PFSK-1 (cell line): ENCODE measurements around the gene PTPN21.

Experiments used
- FOXP2 ChIP-seq: optimal IDR thresholded peaks from 2 replicates; pipeline ENCODE3; 2011; ENCODE audit warnings: borderline replicate concordance, control low read depth, inconsistent platforms; ENCODE audit not compliant: insufficient read depth; ENCODE audit errors: extremely low read length, extremely low read depth
- POLR2AphosphoS5 ChIP-seq: IDR thresholded peaks from 2 replicates; pipeline ENCODE4 v1.6.1; 2012; ENCODE audit warnings: low read depth, mild to moderate bottlenecking, control low read depth, low read length, moderate library complexity
- SIN3A ChIP-seq: IDR thresholded peaks from 2 replicates; pipeline ENCODE4 v1.6.1; 2012; ENCODE audit warnings: mild to moderate bottlenecking, low read length, moderate library complexity, borderline replicate concordance; ENCODE audit not compliant: insufficient read depth
- TAF1 ChIP-seq: IDR thresholded peaks from 2 replicates; pipeline ENCODE4 v1.6.1; 2012; ENCODE audit warnings: low read length, control low read depth, borderline replicate concordance; ENCODE audit not compliant: insufficient read depth
- TF ChIP-seq, protein P1 (sequence below), 2 experiments: IDR thresholded peaks; 2 replicates each; pipeline versions ENCODE4 v1.6.1 to v1.8.0; 2011 to 2012; ENCODE audit warnings: low read depth in 2 of 2, low read length in 2 of 2, control low read depth in 1 of 2, inconsistent platforms in 1 of 2, mild to moderate bottlenecking in 1 of 2, moderate library complexity in 1 of 2; ENCODE audit not compliant: insufficient read depth in 1 of 2

GRCh38 chr14:88559852-88560251, 5.0 kb upstream of the PTPN21 start:
- TF ChIP-seq TAF1 (no peak), POLR2AphosphoS5 (no peak), SIN3A (no peak), FOXP2 (no peak)
- TF ChIP-seq, protein P1, sequence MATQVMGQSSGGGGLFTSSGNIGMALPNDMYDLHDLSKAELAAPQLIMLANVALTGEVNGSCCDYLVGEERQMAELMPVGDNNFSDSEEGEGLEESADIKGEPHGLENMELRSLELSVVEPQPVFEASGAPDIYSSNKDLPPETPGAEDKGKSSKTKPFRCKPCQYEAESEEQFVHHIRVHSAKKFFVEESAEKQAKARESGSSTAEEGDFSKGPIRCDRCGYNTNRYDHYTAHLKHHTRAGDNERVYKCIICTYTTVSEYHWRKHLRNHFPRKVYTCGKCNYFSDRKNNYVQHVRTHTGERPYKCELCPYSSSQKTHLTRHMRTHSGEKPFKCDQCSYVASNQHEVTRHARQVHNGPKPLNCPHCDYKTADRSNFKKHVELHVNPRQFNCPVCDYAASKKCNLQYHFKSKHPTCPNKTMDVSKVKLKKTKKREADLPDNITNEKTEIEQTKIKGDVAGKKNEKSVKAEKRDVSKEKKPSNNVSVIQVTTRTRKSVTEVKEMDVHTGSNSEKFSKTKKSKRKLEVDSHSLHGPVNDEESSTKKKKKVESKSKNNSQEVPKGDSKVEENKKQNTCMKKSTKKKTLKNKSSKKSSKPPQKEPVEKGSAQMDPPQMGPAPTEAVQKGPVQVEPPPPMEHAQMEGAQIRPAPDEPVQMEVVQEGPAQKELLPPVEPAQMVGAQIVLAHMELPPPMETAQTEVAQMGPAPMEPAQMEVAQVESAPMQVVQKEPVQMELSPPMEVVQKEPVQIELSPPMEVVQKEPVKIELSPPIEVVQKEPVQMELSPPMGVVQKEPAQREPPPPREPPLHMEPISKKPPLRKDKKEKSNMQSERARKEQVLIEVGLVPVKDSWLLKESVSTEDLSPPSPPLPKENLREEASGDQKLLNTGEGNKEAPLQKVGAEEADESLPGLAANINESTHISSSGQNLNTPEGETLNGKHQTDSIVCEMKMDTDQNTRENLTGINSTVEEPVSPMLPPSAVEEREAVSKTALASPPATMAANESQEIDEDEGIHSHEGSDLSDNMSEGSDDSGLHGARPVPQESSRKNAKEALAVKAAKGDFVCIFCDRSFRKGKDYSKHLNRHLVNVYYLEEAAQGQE (IDR thresholded peaks at IDR 0.05; ENCODE audit: insufficient read depth in 1 of 2, low read depth in 2 of 2, low read length in 2 of 2): no peak
